PFSK-1 (cell line): Measurements from ENCODE around the gene IYD.

Experiments used
- FOXP2 ChIP-seq: optimal IDR thresholded peaks from 2 replicates; pipeline ENCODE3; 2011; ENCODE audit warnings: borderline replicate concordance, control low read depth, inconsistent platforms; ENCODE audit not compliant: insufficient read depth; ENCODE audit errors: extremely low read length, extremely low read depth
- POLR2AphosphoS5 ChIP-seq: IDR thresholded peaks from 2 replicates; pipeline ENCODE4 v1.6.1; 2012; ENCODE audit warnings: low read depth, mild to moderate bottlenecking, control low read depth, low read length, moderate library complexity
- SIN3A ChIP-seq: IDR thresholded peaks from 2 replicates; pipeline ENCODE4 v1.6.1; 2012; ENCODE audit warnings: mild to moderate bottlenecking, low read length, moderate library complexity, borderline replicate concordance; ENCODE audit not compliant: insufficient read depth
- TAF1 ChIP-seq: IDR thresholded peaks from 2 replicates; pipeline ENCODE4 v1.6.1; 2012; ENCODE audit warnings: low read length, control low read depth, borderline replicate concordance; ENCODE audit not compliant: insufficient read depth
- TF ChIP-seq, protein P1 (sequence below), 2 experiments: IDR thresholded peaks; 2 replicates each; pipeline versions ENCODE4 v1.6.1 to v1.8.0; 2011 to 2012; ENCODE audit warnings: low read depth in 2 of 2, low read length in 2 of 2, control low read depth in 1 of 2, inconsistent platforms in 1 of 2, mild to moderate bottlenecking in 1 of 2, moderate library complexity in 1 of 2; ENCODE audit not compliant: insufficient read depth in 1 of 2

Gene IYD

DNA sequence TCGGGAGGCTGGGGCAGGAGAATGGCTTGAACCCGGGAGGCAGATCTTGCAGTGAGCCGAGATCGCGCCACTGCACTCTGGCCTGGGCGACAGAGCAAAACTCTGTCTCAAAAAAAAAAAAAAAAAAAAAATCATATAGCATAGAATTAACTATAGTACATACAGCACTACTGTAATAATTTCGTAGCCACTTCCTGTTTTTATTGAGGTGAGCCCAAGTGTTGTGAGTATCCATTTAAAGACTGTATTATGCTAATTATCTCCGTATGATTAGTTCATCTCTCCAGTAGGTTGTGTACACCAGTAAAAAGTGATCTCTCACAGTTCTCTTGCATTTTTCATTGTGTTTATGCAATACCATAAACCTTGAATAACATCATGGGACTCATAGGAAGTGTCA lies 70.6 kb downstream of the IYD start:
- TF ChIP-seq SIN3A (no peak), FOXP2 (no peak), POLR2AphosphoS5 (no peak), TAF1 (no peak)
- TF ChIP-seq, protein P1, sequence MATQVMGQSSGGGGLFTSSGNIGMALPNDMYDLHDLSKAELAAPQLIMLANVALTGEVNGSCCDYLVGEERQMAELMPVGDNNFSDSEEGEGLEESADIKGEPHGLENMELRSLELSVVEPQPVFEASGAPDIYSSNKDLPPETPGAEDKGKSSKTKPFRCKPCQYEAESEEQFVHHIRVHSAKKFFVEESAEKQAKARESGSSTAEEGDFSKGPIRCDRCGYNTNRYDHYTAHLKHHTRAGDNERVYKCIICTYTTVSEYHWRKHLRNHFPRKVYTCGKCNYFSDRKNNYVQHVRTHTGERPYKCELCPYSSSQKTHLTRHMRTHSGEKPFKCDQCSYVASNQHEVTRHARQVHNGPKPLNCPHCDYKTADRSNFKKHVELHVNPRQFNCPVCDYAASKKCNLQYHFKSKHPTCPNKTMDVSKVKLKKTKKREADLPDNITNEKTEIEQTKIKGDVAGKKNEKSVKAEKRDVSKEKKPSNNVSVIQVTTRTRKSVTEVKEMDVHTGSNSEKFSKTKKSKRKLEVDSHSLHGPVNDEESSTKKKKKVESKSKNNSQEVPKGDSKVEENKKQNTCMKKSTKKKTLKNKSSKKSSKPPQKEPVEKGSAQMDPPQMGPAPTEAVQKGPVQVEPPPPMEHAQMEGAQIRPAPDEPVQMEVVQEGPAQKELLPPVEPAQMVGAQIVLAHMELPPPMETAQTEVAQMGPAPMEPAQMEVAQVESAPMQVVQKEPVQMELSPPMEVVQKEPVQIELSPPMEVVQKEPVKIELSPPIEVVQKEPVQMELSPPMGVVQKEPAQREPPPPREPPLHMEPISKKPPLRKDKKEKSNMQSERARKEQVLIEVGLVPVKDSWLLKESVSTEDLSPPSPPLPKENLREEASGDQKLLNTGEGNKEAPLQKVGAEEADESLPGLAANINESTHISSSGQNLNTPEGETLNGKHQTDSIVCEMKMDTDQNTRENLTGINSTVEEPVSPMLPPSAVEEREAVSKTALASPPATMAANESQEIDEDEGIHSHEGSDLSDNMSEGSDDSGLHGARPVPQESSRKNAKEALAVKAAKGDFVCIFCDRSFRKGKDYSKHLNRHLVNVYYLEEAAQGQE (IDR thresholded peaks at IDR 0.05; ENCODE audit: insufficient read depth in 1 of 2, low read depth in 2 of 2, low read length in 2 of 2), result no peak

DNA sequence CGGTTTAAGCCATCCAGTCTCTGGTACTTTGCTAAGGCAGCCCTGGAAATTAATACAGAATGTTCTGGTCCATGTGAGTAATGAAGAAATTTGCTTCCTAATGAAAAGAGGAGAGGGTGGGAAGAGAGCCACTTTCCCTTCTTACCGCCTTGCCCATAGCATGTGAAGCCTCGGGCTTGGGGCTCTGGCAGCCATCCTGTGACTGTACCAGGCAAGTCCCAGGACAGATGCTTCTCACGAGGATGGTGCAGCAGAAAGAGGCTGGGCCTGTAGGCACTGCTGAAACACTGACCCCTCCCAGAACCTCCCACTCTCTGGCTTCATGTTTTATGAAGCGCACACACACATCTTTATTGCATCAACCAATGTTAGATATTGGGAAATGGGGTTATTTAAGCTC lies 74.8 kb downstream of the IYD start:
- TF ChIP-seq, protein P1 (IDR thresholded peaks at IDR 0.05; ENCODE audit: insufficient read depth in 1 of 2, low read depth in 2 of 2, low read length in 2 of 2), result no peak
- TF ChIP-seq SIN3A, result no peak
- no peak for TF ChIP-seq TAF1
- TF ChIP-seq POLR2AphosphoS5, result no peak
- no peak for TF ChIP-seq FOXP2

- TF ChIP-seq, protein P1 (IDR thresholded peaks at IDR 0.05; ENCODE audit: insufficient read depth in 1 of 2, low read depth in 2 of 2, low read length in 2 of 2), result no peak
- TF ChIP-seq POLR2AphosphoS5 (no peak), FOXP2 (no peak), SIN3A (no peak), TAF1 (no peak)
Observed at GRCh38 chr6:150444308-150444707, 75.5 kb downstream of the IYD start.

DNA sequence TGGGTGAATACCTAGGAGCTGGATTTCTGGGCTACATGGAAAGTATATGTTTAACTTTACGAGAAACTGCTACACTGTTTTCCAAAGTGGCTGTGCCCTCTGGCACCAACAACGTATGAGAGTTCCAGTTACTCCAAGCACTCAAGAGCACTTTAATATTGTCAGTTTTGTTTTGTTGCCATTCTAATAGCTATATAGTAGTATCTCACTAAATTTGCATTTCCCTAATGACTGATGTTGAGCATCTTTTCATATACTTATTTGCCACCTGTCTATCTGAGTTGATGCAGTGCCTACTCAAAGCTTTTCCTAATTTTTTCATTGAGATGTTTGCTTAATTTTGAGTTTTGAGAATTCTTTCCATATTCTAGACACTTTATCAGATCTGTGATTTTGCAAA lies 76.7 kb downstream of the IYD start:
- TF ChIP-seq POLR2AphosphoS5 (no peak), SIN3A (no peak), FOXP2 (no peak), TAF1 (no peak)
- TF ChIP-seq, protein P1 (IDR thresholded peaks at IDR 0.05; ENCODE audit: insufficient read depth in 1 of 2, low read depth in 2 of 2, low read length in 2 of 2), result no peak

GRCh38 chr6:150448221-150448620 lies 79.4 kb downstream of the IYD start:
- TF ChIP-seq, protein P1 (IDR thresholded peaks at IDR 0.05; ENCODE audit: insufficient read depth in 1 of 2, low read depth in 2 of 2, low read length in 2 of 2), result no peak
- no peak for TF ChIP-seq FOXP2
- no peak for TF ChIP-seq SIN3A
- TF ChIP-seq TAF1, result no peak
- TF ChIP-seq POLR2AphosphoS5, result no peak
